Measurements from ENCODE around the gene RNF43. TPM values are rescaled to one million over a fixed set of nuclear protein-coding genes. Genes with fewer than 3 reads are reported as not detected.

The RNF43 gene
- total RNA-seq, 1 experiment from 2014 or later, result 0.42 TPM

DNA sequence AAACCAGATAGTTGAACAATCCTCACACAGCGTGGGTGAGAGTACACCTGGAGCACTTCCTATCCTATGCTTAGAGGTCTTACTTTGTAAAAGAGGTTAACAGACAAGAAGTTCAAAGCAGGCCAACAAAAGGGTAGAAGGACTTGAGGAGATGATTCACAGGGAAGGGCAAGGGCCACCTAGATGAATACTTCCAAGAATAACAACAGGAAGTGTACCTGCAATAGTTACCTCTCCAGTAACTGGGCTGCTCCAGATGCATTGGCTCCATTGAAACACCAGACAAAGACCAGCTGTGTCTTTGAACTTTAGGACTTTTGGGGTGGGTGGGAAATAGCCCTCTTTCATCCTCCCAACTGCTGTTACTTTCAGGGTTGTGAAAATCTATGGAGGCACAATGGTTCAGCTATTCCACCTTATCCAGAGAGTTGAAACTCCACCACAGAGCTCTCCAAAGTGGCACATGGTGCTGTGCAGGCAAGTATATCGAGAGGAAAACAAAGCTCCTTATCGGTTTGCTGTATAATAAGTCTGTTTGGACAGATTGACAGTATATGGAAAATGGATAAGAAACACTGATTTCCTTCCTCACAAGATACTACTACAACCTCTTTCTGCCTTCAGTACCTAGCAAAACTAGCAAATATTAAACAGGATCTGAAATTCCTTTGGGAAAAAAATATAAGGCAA is 22.7 kb downstream of the RNF43 start:
- no peak for DNase-seq
- H3K4me2 ChIP-seq (ENCODE audit: insufficient read depth, insufficient read length, low read length), result no peak overlapping the region
- Mint-ChIP-seq H3K36me3 (ENCODE audit: insufficient read depth in 1 of 3, low read depth in 3 of 3) (no peaks in the 10 kb centered on the region), H3K4me3 (no peak overlapping the region), H3K27ac (no peak overlapping the region), H3K27me3 (ENCODE audit: low read depth) (peaks cover 66% of the 10 kb centered on the region), H3K4me1 (peaks cover 15 to 22% of the 10 kb centered on the region in 2 experiments), H3K9me3 (no peaks in the 10 kb centered on the region)
- H3K79me2 ChIP-seq (ENCODE audit: insufficient read depth, low read length), result no peaks in the 10 kb centered on the region
- no peak overlapping the region for H4K91ac ChIP-seq (ENCODE audit: insufficient read length, low read depth, low read length)
- no peaks in the 10 kb centered on the region for H3K9me3 ChIP-seq (ENCODE audit: control insufficient read depth, low read depth, low read length)
- peaks cover 3% of the 10 kb centered on the region; the same call in 1 of the 2 replicates for H3K4me1 ChIP-seq (ENCODE audit: insufficient read depth, low read length)
- no peak overlapping the region for H3K56ac ChIP-seq (ENCODE audit: insufficient read length, low read depth, low read length)
- H4K20me1 ChIP-seq (ENCODE audit: control insufficient read depth, insufficient read depth, insufficient read length), result no peaks in the 10 kb centered on the region
- no peak overlapping the region for H2AK5ac ChIP-seq (ENCODE audit: insufficient read length, low read length)
- no peak overlapping the region for H2BK20ac ChIP-seq (ENCODE audit: low read depth, low read length, poor library complexity, severe bottlenecking)
- no peak overlapping the region for H3K9ac ChIP-seq (ENCODE audit: extremely low read depth, insufficient read length, low read length)
- H2BK120ac ChIP-seq (ENCODE audit: low read depth, low read length, poor library complexity, severe bottlenecking), result no peak overlapping the region
- no peak overlapping the region for H2BK15ac ChIP-seq (ENCODE audit: low read depth, low read length)
- TF ChIP-seq, protein P1, sequence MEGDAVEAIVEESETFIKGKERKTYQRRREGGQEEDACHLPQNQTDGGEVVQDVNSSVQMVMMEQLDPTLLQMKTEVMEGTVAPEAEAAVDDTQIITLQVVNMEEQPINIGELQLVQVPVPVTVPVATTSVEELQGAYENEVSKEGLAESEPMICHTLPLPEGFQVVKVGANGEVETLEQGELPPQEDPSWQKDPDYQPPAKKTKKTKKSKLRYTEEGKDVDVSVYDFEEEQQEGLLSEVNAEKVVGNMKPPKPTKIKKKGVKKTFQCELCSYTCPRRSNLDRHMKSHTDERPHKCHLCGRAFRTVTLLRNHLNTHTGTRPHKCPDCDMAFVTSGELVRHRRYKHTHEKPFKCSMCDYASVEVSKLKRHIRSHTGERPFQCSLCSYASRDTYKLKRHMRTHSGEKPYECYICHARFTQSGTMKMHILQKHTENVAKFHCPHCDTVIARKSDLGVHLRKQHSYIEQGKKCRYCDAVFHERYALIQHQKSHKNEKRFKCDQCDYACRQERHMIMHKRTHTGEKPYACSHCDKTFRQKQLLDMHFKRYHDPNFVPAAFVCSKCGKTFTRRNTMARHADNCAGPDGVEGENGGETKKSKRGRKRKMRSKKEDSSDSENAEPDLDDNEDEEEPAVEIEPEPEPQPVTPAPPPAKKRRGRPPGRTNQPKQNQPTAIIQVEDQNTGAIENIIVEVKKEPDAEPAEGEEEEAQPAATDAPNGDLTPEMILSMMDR (conservative IDR thresholded peaks at IDR 0.05), result no peak
- no peak overlapping the region for H2BK12ac ChIP-seq (ENCODE audit: insufficient read length, low read depth, low read length)
- no peaks in the 10 kb centered on the region for H3K23me2 ChIP-seq (ENCODE audit: insufficient read length, low read depth, low read length, poor library complexity, severe bottlenecking)
- H2AFZ ChIP-seq (ENCODE audit: low read length), result no peak overlapping the region
- H3K23ac ChIP-seq (ENCODE audit: insufficient read length, low read depth, low read length), result no peak overlapping the region
- H3K14ac ChIP-seq (ENCODE audit: insufficient read depth, low read length), result no peak overlapping the region
- no peak overlapping the region for H4K5ac ChIP-seq (ENCODE audit: insufficient read length, low read depth, low read length)
- H3K18ac ChIP-seq (ENCODE audit: insufficient read length, low read depth, low read length), result no peak overlapping the region
- H3K4ac ChIP-seq (ENCODE audit: low read depth, low read length), result no peak overlapping the region
- H4K8ac ChIP-seq (replicated peaks; ENCODE audit: insufficient read length, low read depth, low read length), result no peak overlapping the region
- H3K79me1 ChIP-seq (ENCODE audit: insufficient read depth, low read depth, low read length, poor library complexity, severe bottlenecking), result no peaks in the 10 kb centered on the region
- H3K27me3 ChIP-seq (ENCODE audit: insufficient read depth, low read length), result peaks cover 14% of the 10 kb centered on the region
- no peak overlapping the region for H2BK5ac ChIP-seq (ENCODE audit: insufficient read length, low read length)
- no peak overlapping the region for H3K27ac ChIP-seq (ENCODE audit: insufficient read length, low read depth, low read length)
- no peak overlapping the region for H3T11ph ChIP-seq (ENCODE audit: low read length)
- no CpG with 5 or more reads among the region's 3 CpGs for whole genome bisulfite sequencing (ENCODE audit: extremely low coverage, insufficient read length, low lambda C conversion rate)
